PC-3 (cell line): ENCODE measurements around the gene HNRNPC. TPM values are rescaled to one million over a fixed set of nuclear protein-coding genes. Genes with fewer than 3 reads are reported as not detected.

ENCODE experiments used
- ATAC-seq: fragments of 200-7000 bp; cut with Tn5 transposase; 2 replicates; pipeline ENCODE4 v1.9.1; 2020; ENCODE audit warnings: mild to moderate bottlenecking, moderate library complexity
- BruUV-seq: library from RNA; stranded (reverse); fragments of 400-500 nt; replicated peaks from 2 replicates; lab custom pipeline; 2021; lab: Mats Ljungman, UMichigan
- CTCF ChIA-PET: fragments of 300-600 bp; sonication (Branson Sonifier 250); formaldehyde crosslinking; loops from one replicate; lab custom pipeline; 2022; ENCODE audit warnings: antibody characterized with exemption; lab: Charles Lee
- POLR2A ChIA-PET: fragments of 300-600 bp; sonication (Branson Sonifier 250); formaldehyde crosslinking; loops from one replicate; lab custom pipeline; 2022; ENCODE audit warnings: antibody characterized with exemption; ENCODE audit not compliant: unreplicated experiment; lab: Charles Lee
- DNase-seq: peaks from one replicate; pipeline ENCODE4 v3.0.0-alpha.2; 2015
- H2AFZ ChIP-seq: fragments of 300-600 bp; sonication (generic); 2 replicates; pipeline ENCODE4 v1.6.0; 2016; ENCODE audit warnings: antibody characterized with exemption, low read length
- H3F3A ChIP-seq: fragments of 300-600 bp; sonication (generic); one replicate; pipeline ENCODE4 v1.6.0; 2017; ENCODE audit warnings: antibody characterized with exemption, low read length, control low read depth, mild to moderate bottlenecking; ENCODE audit not compliant: unreplicated experiment
- H3K27ac ChIP-seq: fragments of 300-600 bp; sonication (generic); 2 replicates; pipeline ENCODE4 v1.5.1; 2016; ENCODE audit warnings: mild to moderate bottlenecking, low read length
- H3K27me3 ChIP-seq: fragments of 300-600 bp; sonication (generic); 2 replicates; pipeline ENCODE4 v1.6.1; 2016; ENCODE audit warnings: low read length, mixed read lengths
- H3K36me3 ChIP-seq: fragments of 300-600 bp; sonication (generic); 2 replicates; pipeline ENCODE4 v1.6.1; 2016; ENCODE audit warnings: low read depth, mixed run types, low read length, mixed read lengths
- H3K4me1 ChIP-seq: fragments of 300-600 bp; sonication (generic); 2 replicates; pipeline ENCODE4 v1.5.1; 2016; ENCODE audit warnings: low read length; ENCODE audit not compliant: insufficient read depth
- H3K4me2 ChIP-seq: fragments of 300-600 bp; sonication (generic); 2 replicates; pipeline ENCODE4 v1.6.0; 2016; ENCODE audit warnings: low read length
- H3K4me3 ChIP-seq: fragments of 300-600 bp; sonication (generic); 2 replicates; pipeline ENCODE4 v1.5.1; 2016; ENCODE audit warnings: mild to moderate bottlenecking, low read length, mixed read lengths
- H3K79me2 ChIP-seq: fragments of 300-600 bp; sonication (generic); 2 replicates; pipeline ENCODE4 v1.6.1; 2017; ENCODE audit warnings: low read length, mixed read lengths
- H3K9ac ChIP-seq: fragments of 300-600 bp; sonication (generic); 2 replicates; pipeline ENCODE4 v1.6.0; 2016; ENCODE audit warnings: mild to moderate bottlenecking, low read length
- H3K9me2 ChIP-seq: fragments of 300-600 bp; sonication (generic); replicated peaks from 2 replicates; pipeline ENCODE4 v1.6.1; 2016; ENCODE audit warnings: mixed run types, low read length, mixed read lengths
- H3K9me3 ChIP-seq: fragments of 300-600 bp; sonication (generic); 2 replicates; pipeline ENCODE4 v1.6.1; 2016; ENCODE audit warnings: low read length, mixed read lengths
- H4K20me1 ChIP-seq: fragments of 300-600 bp; sonication (generic); 2 replicates; pipeline ENCODE4 v1.6.1; 2016; ENCODE audit warnings: low read length, mixed read lengths
- EZH2 ChIP-seq: fragments of 300-600 bp; sonication (generic); IDR thresholded peaks from one replicate; pipeline ENCODE4 v1.6.1; 2017; ENCODE audit warnings: antibody characterized with exemption, mild to moderate bottlenecking, low read length; ENCODE audit not compliant: unreplicated experiment
- EZH2phosphoT487 ChIP-seq: fragments of 300-600 bp; sonication (generic); IDR thresholded peaks from 2 replicates; pipeline ENCODE4 v1.6.1; 2018; ENCODE audit warnings: mild to moderate bottlenecking, antibody characterized with exemption, low read length, borderline replicate concordance
- intact Hi-C: fragments of 100-400 bp; cut with micrococcal nuclease; formaldehyde crosslinking; loops from 2 replicates; pipeline ENCODE4 v1.9.0; 2023
- total RNA-seq: library from RNA; depleted of rRNA; stranded (reverse); fragments of >200 nt; gene quantifications from 2 replicates; pipeline ENCODE4 v1.2.3, GENCODE V29; 2014
- TF ChIP-seq, protein P1 (sequence below): fragments of 300-600 bp; sonication (generic); conservative IDR thresholded peaks from 2 replicates; pipeline ENCODE4 v1.5.1; 2017; ENCODE audit warnings: antibody characterized with exemption, low read depth, mild to moderate bottlenecking, low read length

Gene HNRNPC
- total RNA-seq, 1 experiment from 2014 or later: 682 TPM

DNA sequence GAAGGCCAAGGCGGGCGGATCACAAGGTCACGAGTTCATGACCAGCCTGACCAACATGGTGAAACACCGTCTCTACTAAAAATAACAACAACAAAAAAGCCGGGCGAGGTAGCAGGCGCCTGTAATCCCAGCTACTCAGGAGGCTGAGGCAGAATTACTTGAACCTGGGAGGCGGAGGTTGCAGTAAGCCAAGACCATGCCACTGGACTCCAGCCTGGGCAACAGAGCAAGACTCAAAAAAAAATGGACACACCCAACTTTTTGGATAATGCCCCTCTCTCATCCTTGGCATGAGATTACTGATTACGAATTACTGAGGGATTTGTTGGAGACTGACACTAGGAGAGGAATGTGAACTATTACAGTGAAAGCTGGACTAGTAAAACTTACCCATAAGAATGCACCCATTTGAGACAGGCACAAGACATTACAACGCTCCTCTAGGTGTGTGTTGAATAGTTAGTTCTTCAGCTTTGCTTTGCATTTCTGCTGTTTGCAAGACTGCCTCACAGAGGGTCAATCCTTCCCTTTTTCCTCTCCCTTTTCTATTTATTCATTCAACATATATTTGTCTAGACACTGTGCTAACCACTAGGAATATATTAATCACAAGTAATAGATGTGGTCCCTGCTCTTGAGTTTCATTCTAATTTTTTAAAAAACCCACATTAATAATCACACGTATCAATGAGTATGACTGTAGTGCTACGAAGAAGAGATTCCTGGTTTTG, 67.3 kb downstream of the HNRNPC start:
- H3K36me3 ChIP-seq: peaks cover 22% of the 10 kb centered on the region
- intact Hi-C loops: no loop called here
- no peak for TF ChIP-seq EZH2
- TF ChIP-seq EZH2phosphoT487: no peak
- TF ChIP-seq, protein P1, sequence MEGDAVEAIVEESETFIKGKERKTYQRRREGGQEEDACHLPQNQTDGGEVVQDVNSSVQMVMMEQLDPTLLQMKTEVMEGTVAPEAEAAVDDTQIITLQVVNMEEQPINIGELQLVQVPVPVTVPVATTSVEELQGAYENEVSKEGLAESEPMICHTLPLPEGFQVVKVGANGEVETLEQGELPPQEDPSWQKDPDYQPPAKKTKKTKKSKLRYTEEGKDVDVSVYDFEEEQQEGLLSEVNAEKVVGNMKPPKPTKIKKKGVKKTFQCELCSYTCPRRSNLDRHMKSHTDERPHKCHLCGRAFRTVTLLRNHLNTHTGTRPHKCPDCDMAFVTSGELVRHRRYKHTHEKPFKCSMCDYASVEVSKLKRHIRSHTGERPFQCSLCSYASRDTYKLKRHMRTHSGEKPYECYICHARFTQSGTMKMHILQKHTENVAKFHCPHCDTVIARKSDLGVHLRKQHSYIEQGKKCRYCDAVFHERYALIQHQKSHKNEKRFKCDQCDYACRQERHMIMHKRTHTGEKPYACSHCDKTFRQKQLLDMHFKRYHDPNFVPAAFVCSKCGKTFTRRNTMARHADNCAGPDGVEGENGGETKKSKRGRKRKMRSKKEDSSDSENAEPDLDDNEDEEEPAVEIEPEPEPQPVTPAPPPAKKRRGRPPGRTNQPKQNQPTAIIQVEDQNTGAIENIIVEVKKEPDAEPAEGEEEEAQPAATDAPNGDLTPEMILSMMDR: no peak
- ChIA-PET CTCF (no interaction called here), POLR2A (interaction anchor here (0.7 kb wide), 1 partner anchor 219 kb away, joined by 3 read pairs; no protein-coding TSS in a partner anchor)
- no peak overlapping the region for H2AFZ ChIP-seq
- peaks cover 6% of the 10 kb centered on the region for H3F3A ChIP-seq
- H3K27me3 ChIP-seq: no peaks in the 10 kb centered on the region
- H3K79me2 ChIP-seq: no peaks in the 10 kb centered on the region
- no peak overlapping the region for H3K4me2 ChIP-seq
- H3K4me3 ChIP-seq: no peak overlapping the region
- DNase-seq: no peak
- no peaks in the 10 kb centered on the region for H3K4me1 ChIP-seq
- H3K9me3 ChIP-seq: peaks cover 11% of the 10 kb centered on the region; the same call in 1 of the 2 replicates
- no peaks in the 10 kb centered on the region for H3K9me2 ChIP-seq
- no peaks in the 10 kb centered on the region for H4K20me1 ChIP-seq
- no TSS peak for BruUV-seq
- ATAC-seq: no peak
- H3K9ac ChIP-seq: no peak overlapping the region
- H3K27ac ChIP-seq: no peak overlapping the region

DNA sequence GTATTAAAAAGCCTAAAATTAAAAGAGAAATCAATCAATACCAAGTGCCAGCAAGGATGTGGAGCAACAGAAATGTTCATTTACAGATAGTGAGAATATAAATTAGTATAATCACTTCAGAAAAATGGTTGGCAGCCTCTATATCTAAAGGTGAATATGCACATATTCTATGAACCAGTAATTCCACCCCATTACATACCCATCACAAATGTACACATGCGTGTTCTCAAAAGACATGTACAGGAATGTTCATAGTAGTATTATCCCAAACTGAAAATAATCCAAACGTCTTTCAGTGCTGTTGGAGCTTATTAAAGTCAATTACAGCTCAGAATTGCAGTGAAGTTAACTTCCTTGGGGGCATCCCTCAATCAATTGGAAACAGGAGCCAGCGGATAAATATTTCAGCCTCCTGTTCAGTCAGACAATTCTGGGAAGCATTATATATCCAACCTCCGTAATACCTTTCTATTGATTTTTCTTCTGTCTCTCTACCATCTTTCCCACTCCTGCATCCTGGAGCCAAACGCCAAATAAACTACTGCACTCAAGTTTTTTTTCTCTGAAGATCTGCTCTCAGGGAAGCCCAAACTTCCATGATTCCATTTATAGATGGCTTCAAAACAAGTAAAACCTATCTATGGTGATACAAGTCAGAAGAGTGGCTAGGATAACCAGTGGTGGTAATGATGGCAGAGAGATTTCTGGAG, 68.3 kb downstream of the HNRNPC start:
- Histone ChIP-seq H4K20me1 (no peaks in the 10 kb centered on the region), H3K36me3 (peaks cover 12% of the 10 kb centered on the region), H3K9me3 (peaks cover 11% of the 10 kb centered on the region; the same call in 1 of the 2 replicates), H3K27me3 (no peaks in the 10 kb centered on the region), H3K4me2 (no peak overlapping the region), H2AFZ (no peak overlapping the region), H3K9me2 (no peaks in the 10 kb centered on the region), H3K9ac (no peak overlapping the region), H3K27ac (no peak overlapping the region), H3K4me3 (no peak overlapping the region), H3K79me2 (no peaks in the 10 kb centered on the region), H3K4me1 (no peaks in the 10 kb centered on the region), H3F3A (peaks cover 6% of the 10 kb centered on the region)
- ChIA-PET POLR2A (interaction anchor here (0.7 kb wide), 1 partner anchor 218 kb away, joined by 3 read pairs; no protein-coding TSS in a partner anchor), CTCF (no interaction called here)
- DNase-seq (no peak), ATAC-seq (no peak)
- intact Hi-C loops: no loop called here
- BruUV-seq: no TSS peak
- no peak for TF ChIP-seq EZH2phosphoT487
- TF ChIP-seq EZH2: no peak
- TF ChIP-seq, protein P1: no peak
